HG03025 (cell line): Measurements from ENCODE around the gene LRRN4CL.

Experiments used
- ATAC-seq: cut with Tn5 transposase; IDR thresholded peaks from one replicate; pipeline ENCODE4 v1.9.1; 2021; ENCODE audit warnings: mild to moderate bottlenecking, moderate library complexity; ENCODE audit not compliant: unreplicated experiment, low FRiP score

LRRN4CL gene

GRCh38 chr11:62648967-62649364, 40.4 kb downstream of the LRRN4CL start:
- no peak for ATAC-seq

GRCh38 chr11:62648185-62648966, 41.0 kb downstream of the LRRN4CL start:
- ATAC-seq, result no peak

- ATAC-seq, result no peak
Measured at GRCh38 chr11:62647609-62648005, 41.7 kb downstream of the LRRN4CL start.

- ATAC-seq, result no peak
Measured at GRCh38 chr11:62646825-62647608, 42.3 kb downstream of the LRRN4CL start.

GRCh38 chr11:62645946-62646824, 43.1 kb downstream of the LRRN4CL start, which contains the start of gene GANAB:
GANAB (minus strand) TSS chr11:62646613; CDS start chr11:62646599, 14 bp downstream.
- ATAC-seq, result peak; percentile 83

GRCh38 chr11:62645671-62645945, 43.7 kb downstream of the LRRN4CL start:
- peak; percentile 1 for ATAC-seq

GRCh38 chr11:62644220-62644619, 45.1 kb downstream of the LRRN4CL start:
- ATAC-seq, result no peak
